ENCODE measurements around the gene IQCE. TPM values are rescaled to one million over a fixed set of nuclear protein-coding genes. Genes with fewer than 3 reads are reported as not detected.

The IQCE gene
- total and polyA plus RNA-seq, 2 experiments from 2014 or later: 14.7 to 14.9 TPM

GRCh38 chr7:2629746-2630681, 71.2 kb downstream of the IQCE start:
- H3F3A ChIP-seq (ENCODE audit: insufficient read depth): peaks cover 4% of the 10 kb centered on the region; the same call in 1 of the 2 replicates
- 75% methylated on average over 21 of the region's 21 CpGs for WGBS, 2 experiments (ENCODE audit: low coverage in 1 of 2, low lambda C conversion rate in 2 of 2, missing lambda C conversion rate in 2 of 2)
- no peaks in the 10 kb centered on the region for H3K9me3 ChIP-seq (ENCODE audit: low read depth)
- peaks cover 18% of the 10 kb centered on the region for H3K79me2 ChIP-seq (ENCODE audit: insufficient read depth)
- peaks cover 15% of the 10 kb centered on the region for H3K4me1 ChIP-seq (ENCODE audit: insufficient read depth)
- H3K4me2 ChIP-seq (ENCODE audit: unreplicated experiment): no peak overlapping the region
- no peak overlapping the region for H3K4me3 ChIP-seq
- in situ Hi-C loops (cut with MboI): no loop called here
- no peaks in the 10 kb centered on the region for H3K27me3 ChIP-seq (replicated peaks; ENCODE audit: insufficient read depth)
- DNase-seq: no peak
- no peaks in the 10 kb centered on the region for H4K20me1 ChIP-seq (ENCODE audit: insufficient read depth)
- H2AFZ ChIP-seq: no peak overlapping the region
- H3K9me2 ChIP-seq (ENCODE audit: insufficient read depth): no peaks in the 10 kb centered on the region
- TF ChIP-seq EZH2 (IDR thresholded peaks at IDR 0.05; ENCODE audit: insufficient read depth, poor library complexity, severe bottlenecking): no peak
- TF ChIP-seq EZH2phosphoT487 (IDR thresholded peaks at IDR 0.05; ENCODE audit: insufficient read depth, low read depth): no peak
- no peak overlapping the region for H3K9ac ChIP-seq
- no peak overlapping the region for H3K27ac ChIP-seq
- H3K36me3 ChIP-seq (ENCODE audit: low read depth): no peaks in the 10 kb centered on the region

- H3K27ac ChIP-seq: peak within 1 kb of the TSS; percentile 95
- H2AFZ ChIP-seq: peak within 1 kb of the TSS; percentile 97
- peak within 1 kb of the TSS; percentile 80 for H3K4me3 ChIP-seq
- H3K4me1 ChIP-seq (ENCODE audit: insufficient read depth): peaks cover 15% of the 10 kb centered on the region
- TF ChIP-seq EZH2phosphoT487 (IDR thresholded peaks at IDR 0.05; ENCODE audit: insufficient read depth, low read depth) (no peak), EZH2 (IDR thresholded peaks at IDR 0.05; ENCODE audit: insufficient read depth, poor library complexity, severe bottlenecking) (no peak)
- peaks cover 4% of the 10 kb centered on the region; the same call in 1 of the 2 replicates for H3F3A ChIP-seq (ENCODE audit: insufficient read depth)
- H3K9me2 ChIP-seq (ENCODE audit: insufficient read depth): no peaks in the 10 kb centered on the region
- peak within 1 kb of the TSS; percentile 97 for H3K4me2 ChIP-seq (ENCODE audit: unreplicated experiment)
- peak within 1 kb of the TSS; percentile 87 for H3K9ac ChIP-seq
- WGBS, 2 experiments (ENCODE audit: low coverage in 1 of 2, low lambda C conversion rate in 2 of 2, missing lambda C conversion rate in 2 of 2): 1% methylated on average over 18 to 56 of the region's 62 CpGs
- no peak for DNase-seq
- H3K9me3 ChIP-seq (ENCODE audit: low read depth): no peaks in the 10 kb centered on the region
- H3K36me3 ChIP-seq (ENCODE audit: low read depth): no peaks in the 10 kb centered on the region
- no peaks in the 10 kb centered on the region for H4K20me1 ChIP-seq (ENCODE audit: insufficient read depth)
- H3K79me2 ChIP-seq (ENCODE audit: insufficient read depth): peaks cover 39% of the 10 kb centered on the region
- in situ Hi-C loops (cut with MboI): no loop called here
- H3K27me3 ChIP-seq (replicated peaks; ENCODE audit: insufficient read depth): no peaks in the 10 kb centered on the region
Measured at GRCh38 chr7:2631946-2632732, 73.4 kb downstream of the IQCE start, which contains the start of gene TTYH3. TTYH3 (plus strand) TSS chr7:2631986; CDS start chr7:2632156, 170 bp downstream.

DNA sequence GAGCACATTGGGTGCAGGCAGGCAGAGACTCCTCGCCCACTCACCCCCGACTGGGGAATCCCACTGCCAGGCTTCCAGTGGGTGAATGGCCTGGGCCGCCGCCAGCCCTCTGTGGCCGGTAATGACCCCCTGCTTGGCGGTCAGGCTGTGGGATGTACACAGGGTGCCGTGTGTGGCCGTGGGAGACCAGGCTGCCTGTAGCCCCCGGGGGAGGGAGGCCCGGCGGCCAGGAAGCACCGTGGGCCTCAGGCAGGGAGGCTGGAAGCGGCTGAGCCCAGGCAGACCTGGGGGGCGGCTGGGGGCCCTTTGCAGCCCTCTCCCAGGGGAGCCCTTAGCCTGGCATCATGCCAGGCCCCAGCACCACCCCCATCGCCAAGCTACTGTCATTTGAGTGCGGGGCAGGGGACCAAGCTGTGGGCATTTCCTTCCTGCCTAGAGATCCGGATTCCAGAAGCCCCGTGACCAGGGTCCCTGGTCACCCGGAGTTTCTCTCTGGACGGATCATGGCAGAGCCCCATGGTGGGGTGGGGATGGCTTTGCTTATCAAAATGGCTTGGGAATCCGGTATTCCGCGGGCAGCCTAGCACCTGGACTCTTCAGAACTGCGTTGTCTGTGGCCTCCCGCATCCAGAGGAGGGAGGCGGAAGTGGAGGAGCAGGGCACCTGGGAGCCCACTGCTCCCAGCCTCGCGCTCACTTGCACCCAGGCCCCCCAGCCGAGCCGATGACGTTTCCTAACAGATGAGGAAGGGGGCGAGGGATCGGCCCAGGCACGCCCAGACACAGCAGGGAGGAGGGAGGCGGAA, 74.2 kb downstream of the IQCE start:
- Histone ChIP-seq H3K36me3 (ENCODE audit: low read depth) (no peaks in the 10 kb centered on the region), H4K20me1 (ENCODE audit: insufficient read depth) (no peaks in the 10 kb centered on the region), H3K4me1 (ENCODE audit: insufficient read depth) (peaks cover 20% of the 10 kb centered on the region), H3K9me2 (ENCODE audit: insufficient read depth) (no peaks in the 10 kb centered on the region), H3K27ac (peak overlapping the region; percentile 95), H3K4me3 (peak overlapping the region; percentile 80), H3K4me2 (ENCODE audit: unreplicated experiment) (peak overlapping the region; percentile 93), H3K9me3 (ENCODE audit: low read depth) (no peaks in the 10 kb centered on the region), H3K9ac (peak overlapping the region; percentile 87), H3K27me3 (replicated peaks; ENCODE audit: insufficient read depth) (no peaks in the 10 kb centered on the region), H3K79me2 (ENCODE audit: insufficient read depth) (peaks cover 47% of the 10 kb centered on the region), H2AFZ (peak overlapping the region; percentile 11; the same call in 1 of the 2 replicates), H3F3A (ENCODE audit: insufficient read depth) (peaks cover 4% of the 10 kb centered on the region; the same call in 1 of the 2 replicates)
- in situ Hi-C loops (cut with MboI): no loop called here
- WGBS, 2 experiments (ENCODE audit: low coverage in 1 of 2, low lambda C conversion rate in 2 of 2, missing lambda C conversion rate in 2 of 2): 1 to 2% methylated on average over 31 to 33 of the region's 35 CpGs
- peak; percentile 80 for DNase-seq
- no peak for TF ChIP-seq EZH2 (IDR thresholded peaks at IDR 0.05; ENCODE audit: insufficient read depth, poor library complexity, severe bottlenecking)
- no peak for TF ChIP-seq EZH2phosphoT487 (IDR thresholded peaks at IDR 0.05; ENCODE audit: insufficient read depth, low read depth)

Measured in GM23248 (cell line).